Measurements from ENCODE around the gene SHROOM4.

SHROOM4 gene

DNA sequence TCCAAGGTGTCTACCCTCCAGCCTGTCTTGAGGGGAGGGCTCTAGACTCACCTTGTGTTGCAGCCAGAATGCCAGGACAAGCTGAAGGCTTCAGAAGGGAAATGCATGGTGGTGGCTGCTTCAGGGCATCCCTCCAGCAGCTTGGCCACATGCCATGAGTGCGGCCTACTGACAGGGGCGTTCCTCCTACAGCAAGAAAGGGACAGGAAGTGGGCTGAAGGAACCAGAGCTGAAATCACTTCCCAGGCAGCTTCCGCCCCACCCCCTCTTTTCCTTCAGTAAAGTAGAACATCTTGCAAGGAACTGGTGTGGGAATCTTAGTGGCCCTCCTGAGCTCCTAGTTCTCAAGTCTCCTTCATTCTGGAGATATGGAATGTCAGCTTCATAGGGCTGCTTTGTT is 175.9 kb downstream of the SHROOM4 start:
- H3K27ac ChIP-seq: no peak overlapping the region
- in situ Hi-C loops (cut with HindIII; ENCODE audit: low pct_ligation_motif_present, low sequenced_read_pairs): no loop called here
- DNase-seq: no peak
- TF ChIP-seq, protein P1, sequence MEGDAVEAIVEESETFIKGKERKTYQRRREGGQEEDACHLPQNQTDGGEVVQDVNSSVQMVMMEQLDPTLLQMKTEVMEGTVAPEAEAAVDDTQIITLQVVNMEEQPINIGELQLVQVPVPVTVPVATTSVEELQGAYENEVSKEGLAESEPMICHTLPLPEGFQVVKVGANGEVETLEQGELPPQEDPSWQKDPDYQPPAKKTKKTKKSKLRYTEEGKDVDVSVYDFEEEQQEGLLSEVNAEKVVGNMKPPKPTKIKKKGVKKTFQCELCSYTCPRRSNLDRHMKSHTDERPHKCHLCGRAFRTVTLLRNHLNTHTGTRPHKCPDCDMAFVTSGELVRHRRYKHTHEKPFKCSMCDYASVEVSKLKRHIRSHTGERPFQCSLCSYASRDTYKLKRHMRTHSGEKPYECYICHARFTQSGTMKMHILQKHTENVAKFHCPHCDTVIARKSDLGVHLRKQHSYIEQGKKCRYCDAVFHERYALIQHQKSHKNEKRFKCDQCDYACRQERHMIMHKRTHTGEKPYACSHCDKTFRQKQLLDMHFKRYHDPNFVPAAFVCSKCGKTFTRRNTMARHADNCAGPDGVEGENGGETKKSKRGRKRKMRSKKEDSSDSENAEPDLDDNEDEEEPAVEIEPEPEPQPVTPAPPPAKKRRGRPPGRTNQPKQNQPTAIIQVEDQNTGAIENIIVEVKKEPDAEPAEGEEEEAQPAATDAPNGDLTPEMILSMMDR (IDR thresholded peaks at IDR 0.05; ENCODE audit: low read depth, low read length, missing control alignments): no peak
- H3K36me3 ChIP-seq (replicated peaks): no peaks in the 10 kb centered on the region
- H3K27me3 ChIP-seq (replicated peaks): no peaks in the 10 kb centered on the region
- H3K4me3 ChIP-seq (ENCODE audit: low read depth, low read length): no peak overlapping the region

DNA sequence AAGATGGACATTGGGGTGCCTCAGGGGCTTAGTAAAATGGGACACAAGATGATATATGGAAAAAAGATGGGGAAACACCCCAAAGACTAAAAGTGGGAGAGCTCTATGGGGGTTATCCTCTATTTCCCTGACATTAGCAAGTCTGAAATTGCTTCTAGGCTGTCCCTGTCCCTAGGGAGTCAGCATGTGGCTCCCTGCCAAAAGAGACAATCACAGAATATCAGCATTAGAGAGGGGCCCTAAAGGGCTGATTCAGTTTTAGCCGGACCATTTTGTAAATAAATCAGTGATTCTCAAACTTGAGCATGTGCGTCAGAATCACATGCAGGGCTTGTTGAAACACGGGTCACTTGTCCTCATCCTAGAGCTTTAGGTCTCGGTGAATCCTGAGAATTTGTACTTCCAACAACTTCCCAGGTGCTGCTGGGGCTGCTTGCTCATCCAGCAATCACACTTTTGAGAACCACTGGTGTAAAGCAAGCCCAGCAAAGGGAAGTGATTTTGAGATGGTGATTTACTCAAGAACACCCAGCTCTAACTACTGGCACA is 178.1 kb downstream of the SHROOM4 start:
- TF ChIP-seq, protein P1 (IDR thresholded peaks at IDR 0.05; ENCODE audit: low read depth, low read length, missing control alignments): no peak
- peak; percentile 4 for DNase-seq

DNA sequence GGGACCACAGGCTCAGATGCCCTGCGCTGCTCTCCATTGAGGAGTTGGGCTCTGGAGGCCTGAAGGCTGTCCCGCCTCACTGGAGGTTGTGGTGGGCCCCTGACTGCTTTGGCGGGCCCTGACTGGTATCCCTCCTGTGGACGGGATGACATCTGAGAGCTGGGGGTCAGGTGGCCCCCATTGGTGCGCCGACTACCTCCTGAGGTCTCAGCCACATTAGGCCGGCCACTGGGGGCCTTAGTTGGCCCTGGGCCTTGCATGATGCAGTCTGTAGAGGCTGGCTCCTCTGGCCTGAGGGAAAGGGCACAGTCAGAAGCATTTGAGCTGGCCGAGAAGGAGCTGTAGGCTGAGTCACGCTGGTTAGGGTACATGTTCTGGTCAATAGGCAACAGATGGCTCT is 178.8 kb downstream of the SHROOM4 start:
- H3K36me3 ChIP-seq (replicated peaks): no peaks in the 10 kb centered on the region
- H3K27me3 ChIP-seq (replicated peaks): no peaks in the 10 kb centered on the region
- in situ Hi-C loops (cut with HindIII; ENCODE audit: low pct_ligation_motif_present, low sequenced_read_pairs): no loop called here
- H3K27ac ChIP-seq: no peak overlapping the region
- TF ChIP-seq, protein P1 (IDR thresholded peaks at IDR 0.05; ENCODE audit: low read depth, low read length, missing control alignments): no peak
- no peak overlapping the region for H3K4me3 ChIP-seq (ENCODE audit: low read depth, low read length)
- DNase-seq: no peak

More for the DNA sequence above, 178.1 kb downstream of the SHROOM4 start:
- H3K27me3 ChIP-seq (replicated peaks): no peaks in the 10 kb centered on the region
- no peak overlapping the region for H3K4me3 ChIP-seq (ENCODE audit: low read depth, low read length)
- in situ Hi-C loops (cut with HindIII; ENCODE audit: low pct_ligation_motif_present, low sequenced_read_pairs): no loop called here
- H3K36me3 ChIP-seq (replicated peaks): no peaks in the 10 kb centered on the region
- no peak overlapping the region for H3K27ac ChIP-seq

DNA sequence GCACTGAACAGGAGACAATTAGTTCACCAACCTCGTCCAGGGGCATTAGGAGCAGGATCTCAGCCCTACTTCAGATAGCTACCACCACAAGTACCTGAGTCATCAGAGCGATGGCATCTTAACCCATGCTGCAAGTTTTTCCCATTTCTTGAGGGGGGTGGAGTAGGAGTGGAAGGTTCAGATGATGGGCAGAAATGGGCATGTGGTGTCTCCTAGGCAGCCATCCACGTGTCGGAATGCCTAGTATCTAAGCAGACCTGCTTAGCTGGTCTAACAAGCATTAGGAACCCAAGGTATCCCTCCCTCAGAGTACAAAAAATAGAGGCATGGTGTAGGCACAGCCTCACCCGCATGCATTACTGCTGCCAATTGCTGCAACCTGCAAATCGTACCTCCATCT is 184.2 kb downstream of the SHROOM4 start:
- TF ChIP-seq, protein P1 (IDR thresholded peaks at IDR 0.05; ENCODE audit: low read depth, low read length, missing control alignments): no peak
- Histone ChIP-seq H3K4me3 (ENCODE audit: low read depth, low read length) (no peak overlapping the region), H3K36me3 (replicated peaks) (no peaks in the 10 kb centered on the region), H3K27ac (no peak overlapping the region), H3K27me3 (replicated peaks) (no peaks in the 10 kb centered on the region)
- in situ Hi-C loops (cut with HindIII; ENCODE audit: low pct_ligation_motif_present, low sequenced_read_pairs): no loop called here
- no peak for DNase-seq

DNA sequence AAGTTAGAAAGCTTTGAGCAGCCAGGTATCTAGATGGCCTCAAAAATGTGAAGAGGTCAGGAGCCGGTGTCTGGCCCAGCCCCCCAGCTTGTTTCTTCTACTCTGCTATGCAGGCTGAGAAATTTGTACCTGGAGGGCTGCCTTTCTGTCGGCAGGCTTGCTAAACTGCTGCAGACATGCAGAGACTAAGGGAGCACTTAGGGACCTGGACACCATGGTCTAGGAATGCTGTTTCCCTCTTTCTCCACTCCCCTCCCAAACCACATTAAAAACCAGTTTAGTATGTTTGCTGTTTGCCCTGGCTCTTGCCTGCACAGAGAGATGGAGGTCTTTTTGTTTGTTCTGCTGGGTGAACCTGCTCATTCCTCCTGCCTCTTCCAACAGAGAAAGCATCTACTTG is 186.3 kb downstream of the SHROOM4 start:
- no peaks in the 10 kb centered on the region for H3K36me3 ChIP-seq (replicated peaks)
- in situ Hi-C loops (cut with HindIII; ENCODE audit: low pct_ligation_motif_present, low sequenced_read_pairs): no loop called here
- no peak overlapping the region for H3K27ac ChIP-seq
- no peak overlapping the region for H3K4me3 ChIP-seq (ENCODE audit: low read depth, low read length)
- H3K27me3 ChIP-seq (replicated peaks): no peaks in the 10 kb centered on the region
- TF ChIP-seq, protein P1 (IDR thresholded peaks at IDR 0.05; ENCODE audit: low read depth, low read length, missing control alignments): no peak
- no peak for DNase-seq

DNA sequence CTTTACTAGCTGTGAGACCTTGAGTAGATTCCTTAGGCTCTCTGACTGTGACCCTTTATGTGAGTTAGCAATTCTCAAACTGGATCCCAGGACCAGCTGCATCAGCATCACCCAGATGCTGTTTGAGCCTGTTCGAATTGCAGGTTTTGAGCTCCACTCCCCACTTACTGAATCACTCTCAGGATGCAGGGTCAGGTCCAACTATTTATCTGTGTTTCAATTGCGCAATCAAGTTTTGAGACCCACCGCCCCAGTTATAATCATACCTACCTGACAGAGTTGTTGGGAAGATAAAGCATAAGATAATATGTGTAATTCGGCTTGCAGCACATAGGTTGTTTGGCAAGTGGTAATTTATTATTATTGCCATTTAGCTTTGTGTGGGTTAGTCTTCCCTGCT is 187.6 kb downstream of the SHROOM4 start:
- in situ Hi-C loops (cut with HindIII; ENCODE audit: low pct_ligation_motif_present, low sequenced_read_pairs): no loop called here
- Histone ChIP-seq H3K27ac (no peak overlapping the region), H3K36me3 (replicated peaks) (no peaks in the 10 kb centered on the region)

More for the DNA sequence above, 187.6 kb downstream of the SHROOM4 start:
- TF ChIP-seq, protein P1 (IDR thresholded peaks at IDR 0.05; ENCODE audit: low read depth, low read length, missing control alignments): no peak
- DNase-seq: no peak
- no peaks in the 10 kb centered on the region for H3K27me3 ChIP-seq (replicated peaks)
- H3K4me3 ChIP-seq (ENCODE audit: low read depth, low read length): no peak overlapping the region
